Endometrial microvascular endothelial cells (primary cell): ENCODE measurements around the gene SPRED1. TPM values are rescaled to one million over a fixed set of nuclear protein-coding genes. Genes with fewer than 3 reads are reported as not detected.
"Not testable (repeated sequence)": the region's sequence is repeated elsewhere in the genome, so short reads cannot be mapped to it uniquely, and the experiment has no call there.

Experiments used
- in situ Hi-C: cut with HindIII; loops from 2 replicates; pipeline ENCODE4 v1.10.0; 2017; ENCODE audit warnings: low sequenced_read_pairs, low pct_unique_long_range_greater_than_20kb; ENCODE audit errors: inconsistent ontology term
- total RNA-seq: library from RNA; depleted of rRNA; stranded (reverse); fragments of >200 nt; gene quantifications from one replicate; pipeline ENCODE4 v1.2.3, GENCODE V29; 2015; ENCODE audit errors: inconsistent ontology term

SPRED1 gene
- total RNA-seq, 1 donor from 2014 or later, result 8.3 TPM

- in situ Hi-C loops, result no loop called here
Measured at GRCh38 chr15:38228618-38229017, 24.0 kb upstream of the SPRED1 start.

DNA sequence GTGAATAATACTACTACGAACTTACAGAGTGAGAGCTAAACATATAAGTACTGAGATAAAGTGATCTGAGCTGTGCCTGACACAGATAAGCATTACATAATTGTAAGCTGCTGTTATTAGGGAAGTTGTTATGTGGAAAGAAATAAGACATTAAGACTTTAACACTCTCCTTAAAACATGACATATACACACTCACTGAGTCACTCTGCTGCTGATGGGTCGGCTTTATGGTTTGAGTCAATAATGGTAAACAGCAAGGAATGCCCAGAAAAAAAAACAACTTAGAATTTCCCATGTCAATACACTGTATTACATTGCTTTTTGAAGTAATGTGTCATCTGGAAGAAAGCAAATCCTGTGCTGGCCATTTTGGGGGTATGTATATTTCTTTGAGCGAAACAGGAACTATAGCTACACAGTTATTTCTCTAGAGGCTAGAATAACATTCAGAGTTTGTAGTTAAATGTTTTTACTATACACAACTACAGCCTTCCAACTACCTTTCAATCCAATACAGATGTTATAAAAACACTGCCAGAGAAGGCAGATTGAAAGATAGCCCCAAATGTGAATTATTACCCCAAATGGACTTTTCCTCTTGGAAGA, 22.8 kb upstream of the SPRED1 start:
- in situ Hi-C loops, result no loop called here

DNA sequence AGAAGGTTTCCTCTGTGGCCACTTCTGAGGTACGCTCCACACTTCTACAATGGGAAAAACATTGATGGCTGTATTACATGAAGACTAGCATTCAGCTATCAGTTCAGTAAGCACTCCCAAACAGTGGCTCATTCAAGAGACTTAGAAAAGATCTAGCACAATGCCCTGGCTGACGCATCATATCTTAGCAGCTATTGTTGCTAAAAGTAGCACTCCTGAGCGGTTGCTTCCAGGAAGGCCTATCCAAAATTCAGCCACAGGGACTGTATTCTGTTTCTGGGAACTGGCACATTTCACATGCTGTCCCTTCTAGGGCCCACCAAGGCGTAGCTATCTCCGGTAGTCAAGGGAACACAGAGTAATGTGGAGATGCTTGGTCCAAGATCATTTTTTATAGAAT, 21.2 kb upstream of the SPRED1 start:
- in situ Hi-C loops, result no loop called here

- in situ Hi-C loops, result not testable (repeated sequence)
Measured at GRCh38 chr15:38237021-38237420, 15.6 kb upstream of the SPRED1 start.

GRCh38 chr15:38238311-38238710, 14.3 kb upstream of the SPRED1 start:
- in situ Hi-C loops, result no loop called here

- in situ Hi-C loops, result no loop called here
Measured at GRCh38 chr15:38242055-38242454, 10.6 kb upstream of the SPRED1 start.

GRCh38 chr15:38243278-38244055, 9.2 kb upstream of the SPRED1 start:
- in situ Hi-C loops, result no loop called here

DNA sequence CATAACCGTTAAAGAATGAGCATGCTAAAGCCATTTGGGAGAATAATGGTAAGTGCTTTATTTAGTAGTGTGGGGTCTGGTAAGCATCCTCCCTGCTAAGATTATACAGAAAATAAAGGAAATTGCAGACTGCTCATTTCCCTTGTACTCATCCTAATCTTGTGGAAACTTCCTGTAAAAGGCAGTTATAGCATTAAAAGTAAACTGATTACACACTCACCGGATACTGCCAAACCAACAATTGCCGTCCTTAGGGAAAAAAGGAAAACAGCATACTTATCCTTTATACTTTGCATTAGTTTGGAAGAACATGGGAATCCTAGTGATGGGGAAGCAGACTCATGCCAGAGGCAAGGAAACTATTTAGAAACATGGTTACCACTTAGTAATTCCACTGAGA, 5.3 kb upstream of the SPRED1 start:
- in situ Hi-C loops, result no loop called here

DNA sequence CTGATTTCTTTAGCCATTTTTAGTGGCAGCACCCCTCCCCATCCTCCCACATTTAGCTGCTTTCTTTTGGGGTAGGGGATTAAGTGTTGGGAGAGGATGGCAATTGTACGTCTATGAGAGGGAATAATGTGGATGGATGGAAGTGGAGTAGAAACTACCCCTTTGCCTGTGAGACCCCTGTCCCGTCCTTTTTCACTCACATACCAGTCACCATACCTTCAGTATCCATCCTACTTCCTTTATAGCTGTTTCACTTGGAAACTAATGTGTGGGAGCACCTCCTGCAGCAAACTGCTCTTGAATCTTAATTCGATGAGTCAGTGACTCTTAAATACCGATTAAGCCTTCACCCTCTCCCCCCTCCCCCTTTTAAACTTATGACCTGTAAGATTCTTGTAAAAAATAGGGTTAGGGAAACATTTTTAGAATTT, 730 bp downstream of the SPRED1 start:
- in situ Hi-C loops, result no loop called here

DNA sequence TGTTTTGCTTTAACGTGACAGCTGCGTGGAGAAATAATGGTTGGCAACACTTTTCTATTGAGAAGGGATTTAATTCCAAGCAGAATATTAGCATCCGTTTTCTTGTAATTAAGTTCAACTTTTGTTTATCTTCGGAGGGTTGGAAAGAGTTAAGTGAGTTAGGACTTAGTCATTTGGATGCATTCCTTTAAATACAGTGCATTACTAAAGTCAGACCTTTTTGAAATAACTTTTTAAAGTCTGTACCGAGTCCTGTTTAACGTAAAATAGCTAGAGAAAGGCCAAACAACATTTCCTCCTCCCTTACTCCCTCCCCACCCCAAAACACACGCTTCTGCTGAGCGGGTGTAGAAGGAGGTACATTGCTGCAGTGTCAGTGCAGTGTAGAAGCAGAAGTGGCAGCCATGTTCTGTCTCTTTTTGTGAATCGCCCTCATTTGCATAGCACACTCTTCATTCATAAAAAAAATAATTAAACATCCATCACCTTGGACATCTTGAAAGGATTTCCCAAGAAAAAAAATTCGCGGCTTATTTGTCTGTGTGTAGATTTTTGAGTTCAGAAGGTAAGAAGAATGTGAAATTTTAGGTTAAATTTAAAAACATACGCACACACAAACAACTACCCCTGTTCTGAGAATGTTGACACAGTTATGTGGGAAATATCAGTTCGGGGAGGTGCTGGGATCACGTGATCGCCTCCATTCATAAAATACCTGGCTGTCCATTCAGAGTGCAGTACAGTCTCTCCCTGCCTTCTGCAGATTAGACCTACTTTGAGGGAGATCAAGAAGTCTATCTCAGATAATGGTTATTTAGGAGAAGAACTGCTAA, 1.6 kb downstream of the SPRED1 start:
- in situ Hi-C loops, result no loop called here

- in situ Hi-C loops, result no loop called here
Measured at GRCh38 chr15:38255690-38256089, 3.1 kb downstream of the SPRED1 start.

GRCh38 chr15:38257676-38258075, 5.0 kb downstream of the SPRED1 start:
- in situ Hi-C loops, result no loop called here

DNA sequence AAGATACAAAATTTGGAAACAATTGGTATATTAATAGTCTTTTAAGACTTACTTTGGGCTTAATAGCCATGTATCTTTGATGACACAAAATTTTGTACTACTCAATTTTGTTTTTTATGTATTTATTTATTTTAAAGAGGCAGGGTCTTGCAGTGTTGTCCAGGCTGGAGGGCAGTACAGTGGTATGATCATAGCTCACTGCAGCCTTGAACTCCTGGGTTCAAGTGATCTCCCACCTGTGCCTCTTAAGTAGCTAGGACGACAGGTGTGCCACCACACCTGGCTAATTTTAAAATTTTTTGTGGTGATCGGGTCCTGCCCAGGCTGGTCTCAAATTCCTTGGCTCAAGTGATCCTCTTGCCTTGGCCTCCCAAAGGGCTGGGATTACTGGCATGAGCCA, 6.5 kb downstream of the SPRED1 start:
- in situ Hi-C loops, result no loop called here

GRCh38 chr15:38260077-38260476, 7.4 kb downstream of the SPRED1 start:
- in situ Hi-C loops, result no loop called here

DNA sequence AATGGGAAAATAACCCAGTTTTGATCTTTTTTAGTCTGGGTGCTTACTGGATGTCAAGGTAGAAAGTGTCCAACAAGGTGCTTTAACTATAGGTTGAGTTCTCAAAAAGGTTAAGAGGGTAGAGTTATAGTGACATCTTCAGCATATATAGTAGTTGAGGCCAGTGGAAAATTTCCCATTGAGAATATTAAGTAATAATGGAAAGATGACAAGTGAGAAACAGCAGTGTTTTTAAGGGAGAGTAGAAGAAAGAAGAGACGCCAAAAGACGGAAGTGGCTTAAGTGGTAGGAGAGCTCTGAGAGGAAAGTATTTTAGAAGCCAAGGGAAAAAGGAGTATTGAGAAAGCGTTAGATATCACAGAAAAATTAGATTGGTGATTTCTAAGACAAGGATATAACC, 10.6 kb downstream of the SPRED1 start:
- in situ Hi-C loops, result no loop called here

GRCh38 chr15:38263996-38264395, 11.4 kb downstream of the SPRED1 start:
- in situ Hi-C loops, result no loop called here

DNA sequence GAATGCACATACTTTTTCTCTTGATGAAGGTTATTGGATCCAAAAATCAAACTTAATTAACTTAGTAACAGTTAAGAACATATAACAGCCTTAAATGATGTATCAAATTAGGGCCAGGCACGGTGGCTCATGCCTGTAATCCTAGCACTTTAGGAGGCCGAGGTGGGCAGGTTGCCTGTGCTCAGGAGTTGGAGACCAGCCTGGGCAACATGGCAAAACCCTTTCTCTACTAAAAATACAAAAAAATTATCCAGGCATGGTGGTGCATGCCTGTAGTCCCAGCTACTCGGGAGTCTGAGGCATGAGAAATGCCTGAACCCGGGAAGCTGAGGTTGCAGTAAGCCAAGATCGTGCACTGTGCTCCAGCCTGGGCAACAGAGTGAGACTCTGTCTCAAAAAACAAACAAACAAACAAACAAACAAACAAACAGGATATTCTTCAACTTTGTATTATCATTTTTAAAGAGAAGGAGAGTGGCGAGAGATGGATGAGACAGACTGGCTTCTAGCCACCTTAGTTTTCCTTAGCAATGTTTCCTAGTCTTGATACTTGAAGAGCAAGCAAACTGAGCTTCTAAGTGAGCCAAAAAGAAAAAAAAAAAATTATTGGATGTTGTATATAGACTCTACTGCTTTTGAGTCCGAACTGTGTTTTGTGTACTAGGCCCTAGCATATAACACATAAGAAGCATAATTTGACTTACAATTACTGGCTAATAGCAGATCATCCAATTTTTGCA, 13.8 kb downstream of the SPRED1 start:
- in situ Hi-C loops, result no loop called here

DNA sequence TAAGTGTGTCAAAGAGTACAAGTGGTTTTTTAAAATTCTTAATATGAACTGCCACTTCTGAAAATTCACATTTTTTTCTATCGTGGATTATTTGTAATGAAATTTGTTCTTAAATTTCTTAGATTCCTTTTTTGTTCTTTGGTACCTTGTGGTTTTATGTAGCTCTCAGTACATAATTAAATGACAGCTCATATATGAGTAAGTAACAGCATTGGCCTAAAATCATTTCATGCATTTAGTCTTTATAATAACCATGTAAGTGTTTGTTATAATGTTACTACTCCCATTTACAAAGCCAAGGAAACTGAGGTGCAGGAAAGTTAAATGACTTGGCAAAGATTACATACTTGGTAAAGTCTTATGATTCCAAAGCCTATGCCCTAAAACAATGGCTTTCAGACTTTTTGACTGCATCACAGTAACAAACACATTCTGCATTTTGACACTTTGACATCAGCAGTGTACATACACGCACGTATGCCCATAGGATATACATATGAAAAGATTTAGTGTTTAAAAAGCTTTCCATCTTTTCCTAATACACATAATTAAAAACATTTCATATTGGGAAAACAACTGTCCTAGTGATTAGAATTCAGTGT, 14.9 kb downstream of the SPRED1 start:
- in situ Hi-C loops, result no loop called here

- in situ Hi-C loops, result no loop called here
Measured at GRCh38 chr15:38271144-38271543, 18.5 kb downstream of the SPRED1 start.
